K562 (cell line): Measurements from ENCODE around the gene EPS8. TPM values are rescaled to one million over a fixed set of nuclear protein-coding genes. Genes with fewer than 3 reads are reported as not detected.
"Not testable (repeated sequence)": the region's sequence is repeated elsewhere in the genome, so short reads cannot be mapped to it uniquely, and the experiment has no call there.

ENCODE experiments used
- ATAC-seq: fragments of 200-7000 bp; cut with Tn5 transposase; 3 replicates; pipeline ENCODE4 v1.9.1; 2020; ENCODE audit warnings: moderate library complexity
- BruUV-seq: library from RNA; stranded (reverse); fragments of 400-500 nt; replicated peaks from 2 replicates; lab custom pipeline; 2021; lab: Mats Ljungman, UMichigan
- CTCF ChIA-PET: fragments of 300-600 bp; formaldehyde crosslinking; extraction: SDS; loops from one replicate; lab custom pipeline; 2021; ENCODE audit warnings: low intra/inter-chr PET ratio; lab: Yijun Ruan, JAX
- POLR2A ChIA-PET: fragments of 300-600, 350-650 bp; sonication (Branson Sonifier 250); formaldehyde crosslinking; extraction: SDS; loops from one replicate; lab custom pipeline; 2021; ENCODE audit warnings: antibody characterized with exemption, inconsistent platforms; lab: Yijun Ruan, JAX
- DNase-seq, 4 experiments: peaks; one replicate each; pipeline versions ENCODE4 v3.0.0 to v3.0.0-alpha.2; 2011 to 2018; ENCODE audit warnings: low spot score in 3 of 4, mixed read lengths in 3 of 4; ENCODE audit errors: extremely low read depth in 1 of 4
- FAIRE-seq: peaks from 2 replicates; lab custom pipeline; 2011; peaks lifted over from hg19 to GRCh38; lab: Jason Lieb, UNC
- H2AFZ ChIP-seq: 2 replicates; pipeline ENCODE4 v1.6.0; 2011; ENCODE audit warnings: low read depth, low read length, control low read depth, inconsistent platforms
- H3K27ac ChIP-seq: fragments of 200-600 bp; 3 replicates; pipeline ENCODE4 v1.8.0; 2011; ENCODE audit warnings: low read depth, mild to moderate bottlenecking, control low read depth, inconsistent platforms, low read length, moderate library complexity, mixed read lengths; ENCODE audit errors: extremely low read depth
- H3K27me3 ChIP-seq, 2 experiments: fragments of 300-600 bp in 1 of 2; 2 replicates in 1 of 2; 3 replicates in 1 of 2; pipeline versions ENCODE4 v1.6.0 to v1.8.0; 2011; ENCODE audit warnings: inconsistent platforms in 2 of 2, low read length in 2 of 2, mild to moderate bottlenecking in 1 of 2, mixed read lengths in 1 of 2, moderate library complexity in 1 of 2; ENCODE audit not compliant: control insufficient read depth in 2 of 2, insufficient read depth in 2 of 2
- H3K36me3 ChIP-seq: fragments of 300-600 bp; 3 replicates; pipeline ENCODE4 v1.8.0; 2011; ENCODE audit warnings: mild to moderate bottlenecking, low read length, inconsistent platforms; ENCODE audit not compliant: control insufficient read depth, insufficient read depth
- H3K4me1 ChIP-seq, 2 experiments: fragments of 200-600 bp in 1 of 2; replicated peaks in 1 of 2; 2 replicates in 1 of 2; 3 replicates in 1 of 2; pipeline versions ENCODE4 v1.5.1 to v1.8.0; 2011; ENCODE audit warnings: inconsistent platforms in 2 of 2, low read length in 2 of 2, mild to moderate bottlenecking in 1 of 2, mixed read lengths in 1 of 2, moderate library complexity in 1 of 2; ENCODE audit not compliant: control insufficient read depth in 2 of 2, insufficient read depth in 2 of 2
- H3K4me2 ChIP-seq: 2 replicates; pipeline ENCODE4 v1.6.1; 2011; ENCODE audit warnings: low read length, control low read depth, inconsistent platforms, mixed read lengths; ENCODE audit not compliant: insufficient read depth
- H3K4me3 ChIP-seq: fragments of 200-600 bp; sonication (generic), shearing (Covaris generic); 2 replicates; pipeline ENCODE4 v1.5.1; 2016; ENCODE audit warnings: control low read depth, inconsistent platforms
- H3K79me2 ChIP-seq: fragments of 200-600 bp; 3 replicates; pipeline ENCODE4 v1.8.0; 2011; ENCODE audit warnings: low read length, inconsistent platforms; ENCODE audit not compliant: control insufficient read depth, insufficient read depth
- H3K9ac ChIP-seq, 2 experiments: 2 replicates each; pipeline versions ENCODE4 v1.6.0 to v1.6.1; 2011; ENCODE audit warnings: low read depth in 2 of 2, low read length in 2 of 2, control low read depth in 1 of 2, inconsistent platforms in 1 of 2, mild to moderate bottlenecking in 1 of 2, mixed read lengths in 1 of 2; ENCODE audit not compliant: insufficient read depth in 1 of 2
- H3K9me1 ChIP-seq: one replicate; pipeline ENCODE4 v1.6.0; 2011; ENCODE audit warnings: inconsistent platforms, mild to moderate bottlenecking, low read length, moderate library complexity; ENCODE audit not compliant: control insufficient read depth, insufficient read depth
- H3K9me3 ChIP-seq: replicated peaks from 2 replicates; pipeline ENCODE4 v1.5.1; 2011; ENCODE audit warnings: low read depth, low read length, inconsistent platforms; ENCODE audit not compliant: control insufficient read depth, insufficient read depth
- H4K20me1 ChIP-seq: replicated peaks from 2 replicates; pipeline ENCODE4 v1.6.1; 2011; ENCODE audit warnings: low read length, inconsistent platforms, mixed read lengths; ENCODE audit not compliant: control insufficient read depth, insufficient read depth
- HIVEP1 ChIP-seq: fragments of 250-450 bp; sonication (Bioruptor Pico); IDR thresholded peaks from 2 replicates; pipeline ENCODE4 v1.4.0; 2020; ENCODE audit warnings: mild to moderate bottlenecking
- NKRF ChIP-seq: fragments of 450-650 bp; IDR thresholded peaks from 2 replicates; pipeline ENCODE4 v1.6.1; 2016; ENCODE audit warnings: borderline replicate concordance
- PHF20 ChIP-seq: fragments of 450-650 bp; IDR thresholded peaks from 2 replicates; pipeline ENCODE4 v1.6.1; 2018; ENCODE audit not compliant: partially characterized antibody
- SRSF3 ChIP-seq: fragments of 200-400 bp; formaldehyde crosslinking; IDR thresholded peaks from 2 replicates; pipeline ENCODE4 v1.6.1; 2016; ENCODE audit warnings: mild to moderate bottlenecking, low read length, moderate library complexity; ENCODE audit not compliant: insufficient read depth
- WGBS: fragments of 100-300 bp; shearing (Covaris generic); methylation state at CpG from one replicate; pipeline ENCODE4 v1.1.6; 2016; ENCODE audit warnings: low coverage, mixed read lengths; ENCODE audit not compliant: insufficient coverage; ENCODE audit errors: missing lambda C conversion rate; 5-methylcytosine and 5-hydroxymethylcytosine counted together
- in situ Hi-C: fragments of 300-500 bp; cut with MboI; formaldehyde crosslinking; loops from 4 replicates; pipeline ENCODE4 v1.15.0; 2018; ENCODE audit warnings: inconsistent platforms, mixed read lengths
- intact Hi-C: fragments of 100-400 bp; cut with micrococcal nuclease; formaldehyde crosslinking; loops from 2 replicates; pipeline ENCODE4 v1.14.2; 2022
- polyA plus RNA-seq, 8 experiments: library from polyadenylated mRNA; depleted of rRNA in 4 of 8; stranded (reverse) in 5 of 8; unstranded in 3 of 8; fragments of >200 nt; fragmentation: Nextera tagmentation in 2 of 8; fragmentation: Illumina TruSeq in 1 of 8; extraction: Ambion mirVana in 2 of 8; extraction: Trizol in 1 of 8; gene quantifications; 2 replicates each; pipeline versions ENCODE4 v1.2.1 to v1.2.3, GENCODE V29; 2011 to 2014; ENCODE audit warnings: inconsistent platforms in 1 of 8, missing spikeins in 1 of 8
- total RNA-seq, 7 experiments: library from RNA; depleted of rRNA in 6 of 7; stranded (reverse); fragments of >200 nt in 6 of 7; fragmentation: Illumina TruSeq in 2 of 7; extraction: Trizol in 2 of 7; gene quantifications; 2 replicates each; pipeline versions ENCODE4 v1.2.1 to v1.2.3, GENCODE V29; 2011 to 2021; ENCODE audit warnings: low replicate concordance in 1 of 7

The EPS8 gene
- total and polyA plus RNA-seq, 9 of the 15 experiments (the other 6 are each of a cell fraction or from before 2014, with no cell fraction given): 0.10 to 1.9 (median 0.33) TPM

GRCh38 chr12:15620741-15621539 lies 168.2 kb downstream of the EPS8 start (continued):
- TF ChIP-seq HIVEP1 (no peak), NKRF (no peak), PHF20 (no peak), SRSF3 (no peak)
- TF ChIP-seq, all 486 proteins: peak for 0

GRCh38 chr12:15616495-15616894 lies 172.7 kb downstream of the EPS8 start:
- H3K79me2 ChIP-seq, H3K9ac ChIP-seq, H3K4me1 ChIP-seq, H4K20me1 ChIP-seq, H3K9me3 ChIP-seq, in situ Hi-C loops, ATAC-seq, H3K27ac ChIP-seq, intact Hi-C loops, H3K36me3 ChIP-seq, H3K4me2 ChIP-seq, H3K4me3 ChIP-seq, DNase-seq, BruUV-seq, H2AFZ ChIP-seq, H3K27me3 ChIP-seq, H3K9me1 ChIP-seq, CTCF ChIA-PET, FAIRE-seq: not testable (repeated sequence)
- WGBS: 6% methylated on average over 8 of the region's 8 CpGs
- POLR2A ChIA-PET: interaction anchor here (0.6 kb wide), 1 partner anchor 25 kb away, joined by 3 read pairs; no protein-coding TSS in a partner anchor
